Suprapubic skin (tissue), 3 donors: ENCODE results near the gene TMPRSS7.

Source experiments
- CTCF ChIP-seq, 2 donors: fragments of 200-600 bp in 1 of 2; fragments of 450-650 bp in 1 of 2; sonication (generic) in 1 of 2; IDR thresholded peaks; one replicate each; pipeline ENCODE4 v1.5.1; 2016 to 2019; ENCODE audit warnings: antibody characterized with exemption in 2 of 2, mild to moderate bottlenecking in 1 of 2, moderate library complexity in 1 of 2
- EP300 ChIP-seq: sonication (generic); formaldehyde crosslinking; IDR thresholded peaks from one replicate; pipeline ENCODE4 v1.6.1; 2017; ENCODE audit warnings: antibody characterized with exemption

- TF ChIP-seq CTCF (IDR thresholded peaks at IDR 0.05) (no peak), EP300 (no peak)
Observed at GRCh38 chr3:112101916-112102315, 67.4 kb downstream of the TMPRSS7 start.
